Astrocyte (in vitro differentiated cells and primary cell): ENCODE data around the gene IMP4. TPM values are rescaled to one million over a fixed set of nuclear protein-coding genes. Genes with fewer than 3 reads are reported as not detected.
A peak's percentile ranks its signal among the peaks of the same experiment; 100 is the strongest.

Experiments used
- DNase-seq: peaks from one replicate; pipeline ENCODE4 v3.0.0-alpha.2; 2010; ENCODE audit warnings: low read depth
- FAIRE-seq: peaks from 2 replicates; lab custom pipeline; 2011; peaks lifted over from hg19 to GRCh38; lab: Jason Lieb, UNC
- H2AFZ ChIP-seq: 2 replicates; pipeline ENCODE4 v1.6.0; 2012; ENCODE audit warnings: low read depth, low read length, inconsistent platforms
- H3K27ac ChIP-seq: 2 replicates; pipeline ENCODE4 v1.5.1; 2011; ENCODE audit warnings: low read depth, low read length, inconsistent platforms
- H3K27me3 ChIP-seq: 2 replicates; pipeline ENCODE4 v1.6.0; 2011; ENCODE audit warnings: low read length, inconsistent platforms; ENCODE audit not compliant: insufficient read depth
- H3K36me3 ChIP-seq: 2 replicates; pipeline ENCODE4 v1.5.1; 2011; ENCODE audit warnings: low read length, inconsistent platforms; ENCODE audit not compliant: insufficient read depth
- H3K4me1 ChIP-seq: 2 replicates; pipeline ENCODE4 v1.5.1; 2011; ENCODE audit warnings: low read length, inconsistent platforms; ENCODE audit not compliant: insufficient read depth
- H3K4me2 ChIP-seq: 2 replicates; pipeline ENCODE4 v1.6.0; 2012; ENCODE audit warnings: low read length, inconsistent platforms
- H3K4me3 ChIP-seq: 2 replicates; pipeline ENCODE4 v1.5.1; 2011; ENCODE audit warnings: low read depth, mild to moderate bottlenecking, low read length, inconsistent platforms; ENCODE audit not compliant: insufficient read depth
- H3K79me2 ChIP-seq: 2 replicates; pipeline ENCODE4 v1.6.0; 2012; ENCODE audit warnings: mild to moderate bottlenecking, low read length, inconsistent platforms; ENCODE audit not compliant: insufficient read depth
- H3K9ac ChIP-seq: 2 replicates; pipeline ENCODE4 v1.6.0; 2012; ENCODE audit warnings: mild to moderate bottlenecking, low read length, inconsistent platforms
- H3K9me3 ChIP-seq: 2 replicates; pipeline ENCODE4 v1.5.1; 2012; ENCODE audit warnings: low read depth, mild to moderate bottlenecking, low read length, inconsistent platforms; ENCODE audit not compliant: insufficient read depth
- H4K20me1 ChIP-seq: 2 replicates; pipeline ENCODE4 v1.6.0; 2012; ENCODE audit warnings: low read length, inconsistent platforms; ENCODE audit not compliant: insufficient read depth
- H3K27ac Mint-ChIP-seq: one replicate; pipeline ENCODE4 v1.8.0; 2021; ENCODE audit warnings: mild to moderate bottlenecking, mixed read lengths; ENCODE audit not compliant: unreplicated experiment
- H3K27me3 Mint-ChIP-seq: one replicate; pipeline ENCODE4 v1.8.0; 2021; ENCODE audit warnings: low read depth, mixed read lengths; ENCODE audit not compliant: unreplicated experiment
- H3K36me3 Mint-ChIP-seq: one replicate; pipeline ENCODE4 v1.8.0; 2021; ENCODE audit warnings: low read depth, mixed read lengths; ENCODE audit not compliant: unreplicated experiment
- H3K4me1 Mint-ChIP-seq: one replicate; pipeline ENCODE4 v1.8.0; 2021; ENCODE audit warnings: low read depth, mixed read lengths; ENCODE audit not compliant: unreplicated experiment
- H3K4me3 Mint-ChIP-seq: one replicate; pipeline ENCODE4 v1.8.0; 2021; ENCODE audit warnings: mild to moderate bottlenecking, moderate library complexity, mixed read lengths; ENCODE audit not compliant: unreplicated experiment
- H3K9me3 Mint-ChIP-seq: one replicate; pipeline ENCODE4 v1.8.0; 2021; ENCODE audit warnings: mild to moderate bottlenecking, mixed read lengths; ENCODE audit not compliant: unreplicated experiment
- CTCF ChIP-seq: IDR thresholded peaks from 2 replicates; pipeline ENCODE4 v1.5.1; 2011; ENCODE audit warnings: low read depth, mild to moderate bottlenecking, inconsistent platforms, low read length, moderate library complexity; ENCODE audit not compliant: insufficient read depth
- EZH2 ChIP-seq: IDR thresholded peaks from 2 replicates; pipeline ENCODE4 v1.6.1; 2012; ENCODE audit warnings: mild to moderate bottlenecking, low read length, inconsistent platforms; ENCODE audit not compliant: insufficient read depth
- total RNA-seq: library from RNA; stranded (reverse); gene quantifications from 2 replicates; pipeline ENCODE4 v1.2.1, GENCODE V29; 2021

Gene IMP4
- total RNA-seq, 1 donor from 2014 or later = 65.5 TPM

DNA sequence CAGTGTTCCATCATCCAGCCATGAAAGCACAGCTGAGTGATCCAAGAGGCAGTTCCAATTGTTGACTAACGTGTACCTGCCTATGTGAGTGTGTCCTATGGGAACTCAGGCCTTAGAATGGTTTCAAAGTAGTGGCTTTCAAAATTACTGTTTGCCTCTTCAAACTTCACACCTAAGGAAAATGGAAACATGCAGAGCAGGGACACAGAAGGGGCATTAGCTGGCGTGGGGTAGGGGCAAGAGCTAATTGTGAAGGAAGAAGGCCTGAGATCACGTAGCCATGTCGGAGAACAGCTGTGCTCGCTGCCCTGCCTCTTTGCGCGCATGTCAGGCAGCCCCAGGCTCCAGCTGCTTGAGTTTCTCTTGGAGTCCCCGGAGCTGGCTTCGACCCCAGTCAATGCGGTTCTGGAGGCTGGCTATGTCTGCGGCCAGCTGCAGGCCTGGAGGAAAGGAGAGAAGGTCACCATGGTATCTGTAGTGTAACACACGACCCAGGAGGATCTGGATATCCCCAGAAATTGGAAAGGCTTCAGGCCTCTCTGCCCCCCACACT, 3.8 kb upstream of the IMP4 start:
- Histone ChIP-seq H3K27ac (no peak overlapping the region), H3K4me3 (no peak overlapping the region), H3K79me2 (peaks cover 11% of the 10 kb centered on the region), H3K4me2 (no peak overlapping the region), H3K4me1 (peaks cover 14% of the 10 kb centered on the region), H2AFZ (no peak overlapping the region), H3K9ac (no peak overlapping the region), H3K9me3 (no peaks in the 10 kb centered on the region), H3K36me3 (peaks cover 4% of the 10 kb centered on the region), H3K27me3 (no peaks in the 10 kb centered on the region), H4K20me1 (no peaks in the 10 kb centered on the region)
- no peak for DNase-seq
- no peak overlapping the region for H3K27ac Mint-ChIP-seq
- peaks cover 7% of the 10 kb centered on the region for H3K36me3 Mint-ChIP-seq
- H3K27me3 Mint-ChIP-seq = no peaks in the 10 kb centered on the region
- FAIRE-seq = no peak
- peaks cover 6% of the 10 kb centered on the region for H3K9me3 Mint-ChIP-seq
- H3K4me1 Mint-ChIP-seq = peaks cover 17% of the 10 kb centered on the region
- H3K4me3 Mint-ChIP-seq = peak overlapping the region; percentile 4
- TF ChIP-seq CTCF (no peak), EZH2 (no peak)

- Mint-ChIP-seq H3K4me3 (peak overlapping the region; percentile 68), H3K4me1 (peaks cover 17% of the 10 kb centered on the region), H3K9me3 (peaks cover 6% of the 10 kb centered on the region), H3K27me3 (no peaks in the 10 kb centered on the region), H3K36me3 (peaks cover 11% of the 10 kb centered on the region), H3K27ac (peak overlapping the region; percentile 66)
- TF ChIP-seq EZH2 (no peak), CTCF (no peak)
- H3K9ac ChIP-seq = no peak overlapping the region
- H3K79me2 ChIP-seq = peaks cover 23% of the 10 kb centered on the region
- no peak for DNase-seq
- no peak overlapping the region for H3K27ac ChIP-seq
- peaks cover 14% of the 10 kb centered on the region for H3K4me1 ChIP-seq
- no peak for FAIRE-seq
- no peaks in the 10 kb centered on the region for H3K27me3 ChIP-seq
- H3K4me3 ChIP-seq = no peak overlapping the region
- peaks cover 13% of the 10 kb centered on the region for H3K36me3 ChIP-seq
- H3K9me3 ChIP-seq = no peaks in the 10 kb centered on the region
- peaks cover 8% of the 10 kb centered on the region for H4K20me1 ChIP-seq
- no peak overlapping the region for H2AFZ ChIP-seq
- no peak overlapping the region for H3K4me2 ChIP-seq
These were observed 2.6 kb upstream of the IMP4 start for GRCh38 chr2:130339885-130340745.
